GM18517 (cell line): ENCODE measurements around the gene GCDH.
A peak's percentile ranks its signal among the peaks of the same experiment; 100 is the strongest.
"Not testable (repeated sequence)": the region's sequence is repeated elsewhere in the genome, so short reads cannot be mapped to it uniquely, and the experiment has no call there.

ENCODE experiments used
- ATAC-seq: cut with Tn5 transposase; IDR thresholded peaks from one replicate; pipeline ENCODE4 v1.9.1; 2021; ENCODE audit warnings: mild to moderate bottlenecking, moderate library complexity; ENCODE audit not compliant: unreplicated experiment

GCDH gene

GRCh38 chr19:12872255-12872654, 18.7 kb upstream of the GCDH start:
- ATAC-seq = no peak

- ATAC-seq = no peak
These were observed 17.7 kb upstream of the GCDH start for GRCh38 chr19:12872941-12873890.

- ATAC-seq = no peak
These were observed 16.8 kb upstream of the GCDH start for GRCh38 chr19:12873891-12874745.

- ATAC-seq = no peak
These were observed 15.9 kb upstream of the GCDH start for GRCh38 chr19:12875086-12875485.

GRCh38 chr19:12880551-12881171, 10.3 kb upstream of the GCDH start:
- ATAC-seq = no peak

GRCh38 chr19:12881172-12881808, 9.7 kb upstream of the GCDH start, which contains the start of gene DNASE2:
Gene DNASE2, minus strand, starts transcription at chr19:12881449. Its CDS starts 74 bp downstream, at chr19:12881375.
- ATAC-seq = peak; percentile 63

- ATAC-seq = no peak
These were observed 8.4 kb upstream of the GCDH start for GRCh38 chr19:12882589-12882988.

- no peak for ATAC-seq
These were observed 6.8 kb upstream of the GCDH start for GRCh38 chr19:12884202-12884601.

- no peak for ATAC-seq
These were observed 6.4 kb upstream of the GCDH start for GRCh38 chr19:12884627-12884925.

GRCh38 chr19:12884926-12885748, 5.8 kb upstream of the GCDH start:
- no peak for ATAC-seq

- ATAC-seq = no peak
These were observed 5.0 kb upstream of the GCDH start for GRCh38 chr19:12885749-12886650.

GRCh38 chr19:12886651-12886968, 4.3 kb upstream of the GCDH start:
- ATAC-seq = no peak

- no peak for ATAC-seq
These were observed 3.8 kb upstream of the GCDH start, which contains the start of gene KLF1 for GRCh38 chr19:12886969-12887747. Gene KLF1, minus strand, starts transcription at chr19:12887201. Its CDS starts 61 bp downstream, at chr19:12887140.

GRCh38 chr19:12888006-12888603, 2.9 kb upstream of the GCDH start:
- no peak for ATAC-seq

- ATAC-seq = not testable (repeated sequence)
These were observed 617 bp upstream of the GCDH start for GRCh38 chr19:12890299-12890786.

- no peak for ATAC-seq
These were observed 627 bp downstream of the GCDH start for GRCh38 chr19:12891553-12892021.

- ATAC-seq = no peak
These were observed 2.6 kb downstream of the GCDH start for GRCh38 chr19:12893582-12893981.

- no peak for ATAC-seq
These were observed 5.5 kb downstream of the GCDH start for GRCh38 chr19:12896460-12896859.
